ENCODE measurements around the gene REV1. TPM values are rescaled to one million over a fixed set of nuclear protein-coding genes. Genes with fewer than 3 reads are reported as not detected.

Gene REV1
- total and polyA plus RNA-seq, 2 of the 13 experiments (the other 11 are each of a cell fraction or from before 2014, with no cell fraction given): 49.1 to 71.8 TPM

DNA sequence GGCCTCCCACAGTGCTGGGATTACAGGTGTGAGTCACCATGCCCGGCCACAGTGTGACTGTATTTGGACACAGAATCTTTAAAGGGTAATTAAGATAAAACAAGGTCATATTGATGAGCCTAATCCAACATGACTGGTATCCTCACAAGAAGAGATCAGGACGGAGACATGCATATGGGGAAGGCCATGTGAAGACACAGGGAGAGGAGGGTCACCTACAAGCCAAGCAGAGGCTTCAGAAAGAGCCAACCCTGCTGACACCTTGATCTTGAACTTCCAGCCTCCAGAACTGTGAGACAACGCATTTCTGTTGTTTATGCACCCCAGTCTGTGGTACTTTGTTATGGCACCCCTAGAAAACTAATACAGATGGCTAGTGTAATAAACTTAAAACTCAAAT, 72.4 kb downstream of the REV1 start:
- FAIRE-seq: no peak
- Histone ChIP-seq H3K4me3 (replicated peaks in 1 of 3; ENCODE audit: insufficient read depth in 1 of 3, low read depth in 2 of 3, low read length in 3 of 3) (no peak overlapping the region), H3K27ac (ENCODE audit: extremely low read length, insufficient read depth, low read length) (no peak overlapping the region), H3K4me1 (ENCODE audit: insufficient read depth, low read length) (no peaks in the 10 kb centered on the region), H3K4me2 (ENCODE audit: low read depth, low read length) (no peak overlapping the region), H3K79me2 (ENCODE audit: insufficient read depth, low read length) (no peaks in the 10 kb centered on the region), H3K36me3 (replicated peaks in 1 of 2; ENCODE audit: control insufficient read depth in 1 of 2, insufficient read depth in 2 of 2, low read length in 2 of 2) (peaks cover 24 to 97% of the 10 kb centered on the region in 2 experiments), H4K20me1 (ENCODE audit: insufficient read depth, low read length) (no peaks in the 10 kb centered on the region), H3K27me3 (ENCODE audit: control insufficient read depth in 1 of 2, insufficient read depth in 2 of 2, low read length in 2 of 2) (no peaks in the 10 kb centered on the region), H2AFZ (ENCODE audit: low read length) (no peak overlapping the region), H3K9me3 (ENCODE audit: low read length) (no peaks in the 10 kb centered on the region), H3K9ac (ENCODE audit: insufficient read depth, low read depth, low read length) (no peak overlapping the region)
- ChIA-PET POLR2A (no interaction called here), CTCF (ENCODE audit: low intra/inter-chr PET ratio, low total read pairs) (no interaction called here)
- BruUV-seq (replicated peaks): no TSS peak
- in situ Hi-C loops (cut with HindIII; ENCODE audit: extremely low pct_ligation_motif_present, low pct_unique_long_range_greater_than_20kb) (no loop called here), intact Hi-C loops (cut with micrococcal nuclease; ENCODE audit: unreplicated experiment) (no loop called here)
- no peak for TF ChIP-seq ZMAT3 (CRISPR knock-in tag; conservative IDR thresholded peaks at IDR 0.05)
- TF ChIP-seq RBM22 (optimal IDR thresholded peaks at IDR 0.05; ENCODE audit: low read length): peak; percentile 52
- 97% methylated on average over 3 of the region's 3 CpGs for WGBS (ENCODE audit: low lambda C conversion rate)
- DNase-seq (ENCODE audit: low spot score): no peak
- ATAC-seq: no peak

DNA sequence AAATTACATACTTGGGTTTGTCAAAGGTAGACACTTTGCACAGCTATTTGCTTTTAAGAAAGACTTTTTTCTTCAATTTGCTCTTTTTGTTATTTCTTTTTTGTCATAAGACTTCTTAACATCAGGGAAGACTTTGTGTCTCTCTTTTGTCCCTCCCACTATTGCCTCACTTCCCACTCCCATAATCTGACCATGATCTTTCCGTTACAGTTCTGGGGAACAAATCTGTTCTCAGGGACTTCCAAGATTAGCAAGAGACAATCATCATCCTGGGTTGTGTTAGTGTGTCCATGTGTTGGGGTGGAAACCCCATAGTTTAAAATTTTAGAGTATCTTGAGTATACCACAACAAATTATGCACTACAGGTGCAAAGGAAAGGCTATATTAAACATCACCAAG, 75.3 kb downstream of the REV1 start:
- H3K79me2 ChIP-seq (ENCODE audit: insufficient read depth, low read length): no peaks in the 10 kb centered on the region
- no peaks in the 10 kb centered on the region for H3K27me3 ChIP-seq (ENCODE audit: control insufficient read depth in 1 of 2, insufficient read depth in 2 of 2, low read length in 2 of 2)
- CTCF ChIA-PET (ENCODE audit: low intra/inter-chr PET ratio, low total read pairs): no interaction called here
- POLR2A ChIA-PET: no interaction called here
- in situ Hi-C loops (cut with HindIII; ENCODE audit: extremely low pct_ligation_motif_present, low pct_unique_long_range_greater_than_20kb): no loop called here
- no peaks in the 10 kb centered on the region for H3K9me3 ChIP-seq (ENCODE audit: low read length)
- TF ChIP-seq ZBTB40 (IDR thresholded peaks at IDR 0.05) (no peak), ZBTB40 (CRISPR knock-in tag; IDR thresholded peaks at IDR 0.05) (no peak), TARDBP (CRISPR knock-in tag; IDR thresholded peaks at IDR 0.05) (no peak), ZMAT3 (CRISPR knock-in tag; conservative IDR thresholded peaks at IDR 0.05) (no peak), THYN1 (CRISPR knock-in tag; IDR thresholded peaks at IDR 0.05; ENCODE audit: borderline replicate concordance, low read depth) (no peak), CC2D1A (CRISPR knock-in tag; IDR thresholded peaks at IDR 0.05) (no peak)
- H3K27ac ChIP-seq (ENCODE audit: extremely low read length, insufficient read depth, low read length): no peak overlapping the region
- no peaks in the 10 kb centered on the region for H4K20me1 ChIP-seq (ENCODE audit: insufficient read depth, low read length)
- H3K4me3 ChIP-seq (replicated peaks in 1 of 3; ENCODE audit: insufficient read depth in 1 of 3, low read depth in 2 of 3, low read length in 3 of 3): no peak overlapping the region
- WGBS (ENCODE audit: low lambda C conversion rate): 94% methylated on average over 1 of the region's 1 CpG
- intact Hi-C loops (cut with micrococcal nuclease; ENCODE audit: unreplicated experiment): no loop called here
- FAIRE-seq (no peak), ATAC-seq (no peak), DNase-seq (ENCODE audit: low spot score) (no peak)
- H3K36me3 ChIP-seq (replicated peaks in 1 of 2; ENCODE audit: control insufficient read depth in 1 of 2, insufficient read depth in 2 of 2, low read length in 2 of 2): peaks cover 19 to 92% of the 10 kb centered on the region in 2 experiments
- no peak overlapping the region for H3K4me2 ChIP-seq (ENCODE audit: low read depth, low read length)
- H3K9ac ChIP-seq (ENCODE audit: insufficient read depth, low read depth, low read length): no peak overlapping the region
- H2AFZ ChIP-seq (ENCODE audit: low read length): no peak overlapping the region
- no TSS peak for BruUV-seq (replicated peaks)
- H3K4me1 ChIP-seq (ENCODE audit: insufficient read depth, low read length): no peaks in the 10 kb centered on the region
